Suppressor macrophage treated with lipopolysaccharide for 4 hours (primary cell): ENCODE results near the gene NAV3.

Source experiments
- DNase-seq: peaks from one replicate; pipeline ENCODE4 v3.0.0-alpha.2; 2020

NAV3 gene

DNA sequence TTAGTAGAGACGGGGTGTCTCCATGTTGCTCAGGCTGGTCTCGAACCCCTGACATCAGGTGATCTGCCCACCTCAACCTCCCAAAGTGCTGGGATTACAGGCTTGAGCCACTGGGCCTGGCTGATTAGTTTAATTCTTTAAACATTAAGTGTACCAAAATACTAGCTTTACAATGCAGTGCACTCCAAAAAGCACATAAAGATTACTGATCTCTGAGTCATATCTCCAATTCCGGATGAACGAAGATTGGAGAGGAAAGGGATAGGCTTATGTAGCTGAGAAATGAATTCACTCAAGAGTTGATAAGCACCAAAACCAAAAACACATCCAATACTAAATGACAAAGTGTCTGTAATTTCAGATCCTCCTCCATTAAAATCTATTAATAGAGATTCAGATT is 15.1 kb downstream of the NAV3 start:
- DNase-seq: no peak

- DNase-seq: no peak
Observed at GRCh38 chr12:77847060-77847541, 16.4 kb downstream of the NAV3 start.

DNA sequence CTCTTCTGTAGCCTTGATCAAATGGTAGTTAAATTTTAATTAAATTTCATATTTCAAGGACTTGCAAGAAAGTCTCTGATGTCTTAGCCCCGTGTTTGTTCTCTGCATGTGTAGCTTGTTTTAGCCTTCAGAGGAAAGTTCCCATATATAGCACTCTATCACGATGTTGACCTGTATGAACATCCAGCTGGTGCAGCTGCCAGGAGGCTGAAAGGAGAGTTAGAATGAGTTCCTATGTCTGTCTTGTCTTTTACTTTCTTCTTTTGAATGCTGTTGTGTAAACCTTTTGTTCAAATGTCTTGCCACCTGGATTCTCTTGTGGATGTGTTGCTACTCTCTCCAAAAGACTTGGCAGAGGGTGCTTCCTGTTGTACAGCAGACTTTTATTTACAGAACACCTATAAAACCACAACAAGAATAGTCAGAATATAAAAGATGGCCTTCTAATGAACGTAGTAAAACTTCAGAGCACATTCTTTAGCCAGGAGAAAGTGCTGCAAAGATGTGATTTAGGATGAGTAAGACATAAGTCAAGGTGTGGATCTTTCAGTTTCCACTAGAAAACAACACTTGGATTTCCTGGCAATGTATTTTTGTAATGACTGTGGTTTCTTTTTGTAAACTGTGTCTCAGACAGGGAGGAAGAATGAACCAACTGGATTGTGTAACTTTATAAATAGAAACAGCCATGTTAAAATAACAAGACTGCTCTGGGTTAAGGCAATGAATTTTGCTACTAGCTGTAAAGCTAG is 17.2 kb downstream of the NAV3 start:
- no peak for DNase-seq

DNA sequence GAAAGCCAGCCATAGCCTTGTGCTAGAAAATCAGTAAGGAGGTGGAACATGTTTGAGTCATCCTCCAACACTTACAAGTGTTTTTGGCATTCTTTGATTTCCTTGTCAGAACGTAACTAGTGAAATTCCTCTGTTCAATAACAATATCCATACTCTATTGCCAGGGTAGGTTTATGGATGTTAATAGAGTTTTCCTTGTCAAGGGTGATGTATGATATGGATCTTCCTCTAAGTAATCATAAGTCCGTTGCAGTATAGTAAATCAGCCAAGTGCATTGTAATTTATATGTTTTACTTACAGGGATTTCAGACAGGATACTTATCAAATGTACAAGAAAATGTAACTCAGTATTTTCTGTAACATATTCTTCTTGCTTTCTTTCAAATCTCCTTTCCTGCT is 19.4 kb downstream of the NAV3 start:
- no peak for DNase-seq

- no peak for DNase-seq
Observed at GRCh38 chr12:77850698-77851097, 20.0 kb downstream of the NAV3 start.

DNA sequence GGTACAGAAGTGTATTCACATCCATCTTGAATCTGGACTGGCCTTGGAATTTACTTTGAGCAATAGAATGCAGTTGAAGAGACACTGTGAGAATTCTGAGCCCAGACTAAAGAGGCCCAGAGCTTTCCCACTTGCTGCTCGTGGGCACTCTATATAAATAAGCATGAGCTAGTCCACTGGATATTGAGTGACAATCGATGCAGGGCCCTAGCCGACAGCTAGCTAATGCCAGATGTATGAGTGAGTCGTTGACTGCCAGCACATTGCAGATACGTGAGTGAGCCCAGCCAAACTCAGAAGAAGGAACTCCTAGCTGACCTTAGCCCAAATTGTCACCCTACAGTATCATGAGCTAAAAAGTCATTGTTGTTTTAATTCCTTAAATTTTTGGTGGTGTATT is 24.9 kb downstream of the NAV3 start:
- no peak for DNase-seq

DNA sequence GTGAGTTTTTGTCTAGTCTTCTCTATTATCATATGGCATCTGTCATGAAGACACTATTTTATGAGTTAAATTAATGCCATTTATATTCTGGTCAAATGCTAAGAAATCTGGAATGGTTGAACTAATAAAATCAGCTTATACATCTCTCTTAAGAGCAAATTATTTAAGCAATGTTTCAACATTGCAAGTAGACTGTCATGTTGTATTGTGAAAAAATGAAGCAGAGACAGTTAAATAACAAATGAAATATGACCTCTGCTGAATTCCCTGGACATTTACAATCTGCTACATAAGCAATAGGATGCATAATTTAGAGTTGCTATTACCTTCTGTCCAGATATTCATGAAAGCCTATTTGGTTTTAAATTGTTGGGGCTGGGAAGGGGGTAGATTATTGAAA is 30.6 kb downstream of the NAV3 start:
- no peak for DNase-seq

- no peak for DNase-seq
Observed at GRCh38 chr12:77865178-77865577, 34.5 kb downstream of the NAV3 start.

DNA sequence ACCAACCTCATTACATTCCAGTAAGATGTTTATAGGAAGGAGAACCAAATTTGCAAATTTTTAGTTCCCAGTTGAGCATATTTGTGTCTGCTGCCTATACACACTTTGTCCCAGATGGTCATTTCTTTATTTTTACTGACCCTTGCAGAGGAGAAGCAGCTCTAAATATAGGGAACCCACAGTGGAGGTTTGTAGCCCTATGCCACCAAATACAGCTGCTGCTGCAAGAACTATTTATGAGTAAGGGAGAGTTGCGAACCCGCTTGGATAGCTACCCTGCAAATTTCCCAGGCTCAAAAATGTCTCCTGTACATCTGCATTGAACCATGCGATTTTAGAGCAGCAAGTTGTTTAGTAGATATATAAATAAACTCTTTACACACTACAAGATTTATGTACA is 48.2 kb downstream of the NAV3 start:
- no peak for DNase-seq

DNA sequence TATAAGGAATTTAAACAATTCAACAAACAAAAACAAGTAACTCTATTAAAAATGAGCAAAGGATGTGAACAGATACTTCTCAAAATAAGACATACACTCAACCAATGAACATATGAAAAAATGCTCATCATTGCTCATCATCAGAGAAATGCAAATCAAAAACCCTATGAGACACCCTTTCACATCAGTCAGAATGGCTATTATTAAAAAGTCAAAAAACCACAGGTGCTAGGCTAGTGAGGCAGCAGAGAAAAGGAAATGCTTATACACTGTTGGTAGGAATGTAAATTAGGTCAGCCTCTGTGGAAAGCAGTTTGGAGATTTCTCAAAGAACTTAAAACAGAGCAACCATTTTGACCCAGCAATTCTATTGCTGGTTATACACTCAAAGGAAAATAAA is 52.0 kb downstream of the NAV3 start:
- DNase-seq: no peak

DNA sequence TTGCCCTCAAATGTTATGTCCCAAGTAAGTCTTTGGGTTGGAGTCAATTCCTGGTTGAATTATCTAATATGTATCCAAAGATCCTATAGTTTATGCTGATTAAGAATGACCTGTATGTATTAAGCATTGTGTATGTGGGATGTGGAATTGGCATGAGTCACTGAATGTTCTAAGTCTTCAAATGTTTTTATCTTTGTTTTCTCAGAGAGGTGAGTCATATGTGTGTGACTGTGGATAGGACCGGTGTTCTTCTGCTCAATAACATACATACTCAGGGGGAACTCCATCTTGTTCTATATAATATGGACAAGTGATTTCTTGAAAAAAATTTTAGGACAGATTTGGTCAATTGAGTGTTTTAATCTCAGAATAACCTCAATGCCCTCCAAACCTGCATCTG is 57.9 kb downstream of the NAV3 start:
- DNase-seq: no peak

- no peak for DNase-seq
Observed at GRCh38 chr12:77891518-77892147, 60.9 kb downstream of the NAV3 start.

GRCh38 chr12:77893918-77894317 is 63.2 kb downstream of the NAV3 start:
- DNase-seq: no peak

DNA sequence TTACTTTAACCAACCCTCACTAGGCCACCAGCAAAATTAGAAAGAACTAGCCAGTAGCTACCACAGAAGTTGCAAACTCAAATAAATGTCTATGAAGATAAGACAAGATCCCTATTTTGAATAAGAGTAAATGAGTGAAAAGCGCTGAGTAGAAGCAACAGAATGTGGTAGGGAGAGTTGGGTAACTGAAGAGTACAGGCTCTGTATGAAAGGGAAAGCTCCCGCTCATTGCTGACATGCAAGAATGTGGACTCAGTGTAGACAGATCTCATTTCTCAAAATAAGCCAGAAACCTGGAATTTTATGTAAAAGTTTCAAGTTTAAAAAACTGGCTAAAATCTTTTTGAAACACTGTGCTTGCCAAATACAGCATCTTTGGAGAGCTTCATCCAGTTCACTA is 63.9 kb downstream of the NAV3 start:
- no peak for DNase-seq

DNA sequence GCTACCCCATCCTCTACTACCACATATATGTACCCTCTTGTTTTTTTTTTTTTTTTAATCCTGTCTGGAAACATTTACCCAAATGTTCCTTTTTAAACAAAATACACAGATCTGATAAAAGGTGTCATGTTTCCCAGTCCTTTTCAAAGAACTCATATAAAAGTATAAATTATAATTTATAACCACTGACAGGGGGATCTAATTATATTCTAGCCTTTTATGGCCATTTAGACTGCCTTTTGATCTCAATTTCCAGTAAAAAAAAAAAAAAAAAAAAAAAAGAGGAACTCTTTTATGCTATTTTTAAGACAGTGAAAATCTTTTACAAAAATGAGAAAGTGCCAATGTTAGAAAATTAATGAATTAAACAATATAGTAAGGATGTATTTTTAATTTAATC is 65.0 kb downstream of the NAV3 start:
- no peak for DNase-seq

- DNase-seq: no peak
Observed at GRCh38 chr12:77907936-77908335, 77.2 kb downstream of the NAV3 start.

- no peak for DNase-seq
Observed at GRCh38 chr12:77914081-77914488, 83.4 kb downstream of the NAV3 start.

DNA sequence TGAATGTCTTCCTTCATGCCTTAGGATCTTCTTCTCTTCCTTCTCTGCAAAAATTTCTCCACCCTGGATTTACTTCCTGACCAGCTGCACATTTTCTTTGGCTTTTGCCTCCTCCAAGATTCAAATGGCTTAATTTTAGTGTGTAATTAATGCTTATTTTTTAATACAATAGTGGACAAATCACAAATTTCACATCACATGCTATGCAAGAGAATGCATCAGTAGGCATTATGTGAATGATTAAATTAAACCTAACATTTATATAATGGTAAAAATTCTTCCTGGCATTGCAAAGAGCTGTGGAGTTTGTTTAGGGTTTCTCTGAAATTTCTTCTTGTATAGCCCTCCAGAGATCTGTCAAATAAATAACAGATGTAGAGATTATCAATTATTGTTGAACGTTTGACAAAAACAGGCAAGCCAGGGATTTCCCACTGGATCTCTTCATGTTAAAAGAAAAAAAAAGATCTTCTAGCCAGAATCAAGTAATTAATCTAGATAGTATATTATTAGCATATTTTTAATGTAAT is 84.4 kb downstream of the NAV3 start:
- DNase-seq: no peak

DNA sequence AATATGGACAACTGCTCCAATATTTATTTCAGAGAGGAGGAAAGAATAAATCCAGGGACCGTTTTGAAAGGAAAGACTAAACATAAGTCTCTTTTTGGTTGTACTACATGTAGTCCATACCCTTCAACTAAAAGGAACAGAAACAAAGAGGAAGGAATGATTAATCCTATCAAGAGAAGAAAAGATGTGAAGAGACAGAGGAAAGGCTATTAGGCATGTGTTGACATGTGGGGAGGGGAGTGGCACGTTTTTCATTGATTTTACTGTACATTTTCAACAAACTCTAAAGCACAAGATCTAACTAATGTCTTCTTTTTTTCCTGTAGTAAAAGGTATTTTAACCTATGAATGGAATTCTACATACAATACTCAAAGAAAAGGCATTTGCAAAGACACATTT is 85.6 kb downstream of the NAV3 start:
- DNase-seq: no peak

- DNase-seq: no peak
Observed at GRCh38 chr12:77918046-77918445, 87.4 kb downstream of the NAV3 start.

GRCh38 chr12:77919450-77919849 is 88.8 kb downstream of the NAV3 start:
- DNase-seq: no peak

GRCh38 chr12:77923882-77924281 is 93.2 kb downstream of the NAV3 start:
- no peak for DNase-seq

- no peak for DNase-seq
Observed at GRCh38 chr12:77924703-77925102, 94.0 kb downstream of the NAV3 start.

DNA sequence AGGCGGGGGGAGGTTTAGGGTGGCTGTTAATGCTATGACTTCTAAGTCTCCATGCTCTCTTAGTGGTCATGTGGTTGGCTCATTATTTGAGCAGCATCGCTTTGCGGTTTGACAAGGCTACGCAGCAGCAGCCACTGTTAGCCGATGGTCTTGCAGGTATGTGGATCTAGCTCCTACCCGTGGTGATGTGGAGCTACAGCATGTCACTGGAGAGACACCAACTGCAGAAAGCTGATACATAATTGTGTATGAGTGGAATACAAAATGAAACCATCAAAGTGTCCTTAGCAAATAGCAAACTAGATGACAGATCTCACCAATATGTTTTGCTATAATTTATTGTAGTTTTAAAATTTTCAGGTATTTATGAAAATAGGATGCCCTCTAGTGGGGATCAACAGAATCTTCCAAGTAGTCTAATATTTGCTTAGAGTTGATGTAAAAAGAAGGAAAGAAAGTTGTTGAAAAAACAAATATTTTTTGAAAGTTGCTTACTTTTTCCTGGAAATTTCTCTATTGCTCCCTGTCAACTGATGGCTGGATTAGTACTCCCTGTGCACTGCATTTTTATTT is 94.9 kb downstream of the NAV3 start:
- DNase-seq: peak; percentile 37
